Ishikawa (cell line): ENCODE data around the gene PLEKHJ1.

Experiments
- CEBPB ChIP-seq: IDR thresholded peaks from 2 replicates; pipeline ENCODE4 v1.6.1; 2012
- CREB1 ChIP-seq: IDR thresholded peaks from 2 replicates; pipeline ENCODE4 v1.6.1; 2012; ENCODE audit warnings: low read depth
- EGR1 ChIP-seq: IDR thresholded peaks from 2 replicates; pipeline ENCODE4 v1.6.1; 2012
- EP300 ChIP-seq: IDR thresholded peaks from 2 replicates; pipeline ENCODE4 v1.6.1; 2012; ENCODE audit warnings: borderline replicate concordance
- FOXM1 ChIP-seq: IDR thresholded peaks from 2 replicates; pipeline ENCODE4 v1.6.1; 2012; ENCODE audit warnings: low read depth, borderline replicate concordance
- MAX ChIP-seq: IDR thresholded peaks from 2 replicates; pipeline ENCODE4 v1.6.1; 2012
- NFIC ChIP-seq: IDR thresholded peaks from 2 replicates; pipeline ENCODE4 v1.6.1; 2012
- RAD21 ChIP-seq: IDR thresholded peaks from 2 replicates; pipeline ENCODE4 v1.6.1; 2012; ENCODE audit warnings: low read depth
- REST ChIP-seq: IDR thresholded peaks from 2 replicates; pipeline ENCODE4 v1.6.1; 2012; ENCODE audit warnings: low read depth, mild to moderate bottlenecking
- TAF1 ChIP-seq: IDR thresholded peaks from 2 replicates; pipeline ENCODE4 v1.6.1; 2012; ENCODE audit warnings: low read depth, mild to moderate bottlenecking
- TCF12 ChIP-seq: IDR thresholded peaks from 2 replicates; pipeline ENCODE4 v1.6.1; 2012; ENCODE audit warnings: low read depth
- TEAD4 ChIP-seq: IDR thresholded peaks from 2 replicates; pipeline ENCODE4 v1.6.1; 2012
- USF1 ChIP-seq: IDR thresholded peaks from 2 replicates; pipeline ENCODE4 v1.6.1; 2012
- YY1 ChIP-seq: IDR thresholded peaks from 2 replicates; pipeline ENCODE4 v1.6.1; 2012; ENCODE audit warnings: low read depth
- ZBTB7A ChIP-seq: IDR thresholded peaks from 2 replicates; pipeline ENCODE4 v1.6.1; 2012; ENCODE audit warnings: low read depth

PLEKHJ1 gene

GRCh38 chr19:2239771-2240770 lies 3.9 kb upstream of the PLEKHJ1 start:
- TF ChIP-seq CREB1 (no peak), EGR1 (no peak), ZBTB7A (no peak), TEAD4 (no peak), REST (no peak), TAF1 (no peak), NFIC (no peak), FOXM1 (no peak), TCF12 (no peak), RAD21 (no peak), YY1 (no peak), MAX (no peak), EP300 (no peak), CEBPB (no peak), USF1 (no peak)

- TF ChIP-seq TCF12 (no peak), EGR1 (no peak), NFIC (no peak), ZBTB7A (no peak), RAD21 (no peak), CREB1 (no peak)
Measured at GRCh38 chr19:2239173-2239572, 3.0 kb upstream of the PLEKHJ1 start.

GRCh38 chr19:2237869-2238153 lies 1.7 kb upstream of the PLEKHJ1 start:
- no peak for TF ChIP-seq EP300
- no peak for TF ChIP-seq TCF12
- TF ChIP-seq CEBPB, result no peak
- no peak for TF ChIP-seq TAF1
- no peak for TF ChIP-seq NFIC
- no peak for TF ChIP-seq ZBTB7A
- TF ChIP-seq EGR1, result no peak
- TF ChIP-seq USF1, result no peak
- TF ChIP-seq YY1, result no peak
- no peak for TF ChIP-seq FOXM1
- no peak for TF ChIP-seq MAX
- TF ChIP-seq TEAD4, result no peak
- no peak for TF ChIP-seq CREB1
- no peak for TF ChIP-seq RAD21
- TF ChIP-seq REST, result no peak

GRCh38 chr19:2237051-2237868 lies 1.1 kb upstream of the PLEKHJ1 start:
- no peak for TF ChIP-seq ZBTB7A
- no peak for TF ChIP-seq NFIC
- no peak for TF ChIP-seq TCF12
- TF ChIP-seq CEBPB, result no peak
- TF ChIP-seq YY1, result no peak
- TF ChIP-seq USF1, result no peak
- no peak for TF ChIP-seq RAD21
- TF ChIP-seq MAX, result no peak
- TF ChIP-seq CREB1, result no peak
- no peak for TF ChIP-seq TEAD4
- no peak for TF ChIP-seq FOXM1
- no peak for TF ChIP-seq EP300
- TF ChIP-seq TAF1, result no peak
- no peak for TF ChIP-seq EGR1
- TF ChIP-seq REST, result no peak
